Aorta (tissue), 5 donors: ENCODE measurements around the gene MAPRE3. TPM values are rescaled to one million over a fixed set of nuclear protein-coding genes. Genes with fewer than 3 reads are reported as not detected.

ENCODE experiments used
- ATAC-seq: fragments of 200-7000 bp; cut with Tn5 transposase; one replicate; pipeline ENCODE4 v1.9.1; 2022; ENCODE audit warnings: moderate library complexity; ENCODE audit not compliant: low FRiP score
- DNase-seq, 2 donors: peaks; one replicate each; pipeline ENCODE4 v3.0.0-alpha.2; 2020
- H3K27ac ChIP-seq, 2 donors: one replicate each; pipeline ENCODE4 v1.5.1; 2013; ENCODE audit warnings: low read length in 2 of 2, mild to moderate bottlenecking in 2 of 2, moderate library complexity in 2 of 2, control low read depth in 1 of 2, inconsistent platforms in 1 of 2, low read depth in 1 of 2
- H3K27me3 ChIP-seq, 2 donors: one replicate each; pipeline ENCODE4 v1.6.1; 2013; ENCODE audit warnings: control low read depth in 1 of 2, low read length in 1 of 2, mild to moderate bottlenecking in 1 of 2, moderate library complexity in 1 of 2; ENCODE audit not compliant: insufficient read depth in 2 of 2, control insufficient read depth in 1 of 2
- H3K36me3 ChIP-seq, 2 donors: one replicate each; pipeline ENCODE4 v1.6.1; 2013; ENCODE audit warnings: control low read depth in 1 of 2, low read length in 1 of 2, mild to moderate bottlenecking in 1 of 2; ENCODE audit not compliant: insufficient read depth in 2 of 2, control insufficient read depth in 1 of 2
- H3K4me1 ChIP-seq, 2 donors: one replicate each; pipeline ENCODE4 v1.6.1; 2013; ENCODE audit warnings: low read length in 2 of 2, control low read depth in 1 of 2, mild to moderate bottlenecking in 1 of 2, moderate library complexity in 1 of 2; ENCODE audit not compliant: insufficient read depth in 2 of 2, control insufficient read depth in 1 of 2
- H3K4me3 ChIP-seq, 2 donors: one replicate each; pipeline ENCODE4 v1.5.1; 2013; ENCODE audit warnings: low read length in 2 of 2, control low read depth in 1 of 2, mild to moderate bottlenecking in 1 of 2
- H3K9me3 ChIP-seq: one replicate; pipeline ENCODE4 v1.6.1; 2013; ENCODE audit warnings: mild to moderate bottlenecking, low read length; ENCODE audit not compliant: control insufficient read depth
- WGBS, 2 donors: extraction: QIAGEN DNeasy Blood & Tissue Kit; methylation state at CpG; one replicate each; pipeline ENCODE4 v1.1.7; 2013; 5-methylcytosine and 5-hydroxymethylcytosine counted together
- intact Hi-C, 2 donors: fragments of 100-400 bp; cut with DNase I; formaldehyde crosslinking; loops; one replicate each; pipeline versions ENCODE4 v1.14.2 to v1.15.0; 2022
- polyA plus RNA-seq, 2 donors: library from polyadenylated mRNA; stranded (reverse); fragments of 200-250 nt; gene quantifications; one replicate each; pipeline ENCODE4 v1.2.3, GENCODE V29; 2013
- total RNA-seq, 2 donors: library from RNA; stranded (reverse); fragmentation: NEBNext Ultra II Directional; extraction: Animal tissue kit (Norgen Biotek cat#: 25700); gene quantifications; one replicate each; pipeline ENCODE4 v1.2.1, GENCODE V29; 2021
- donor health status: healthy with polysubstance abuse.
- donor health status: Bipolar disorder and iron deficiency.
- donor health status: DM: no; HTN: no; CAD: no.
- donor health status: DM: no; HTN: no; CAD: no.
- donor health status: DM: yes; HTN: yes; CAD: no.

MAPRE3 gene
- total and polyA plus RNA-seq, 4 donors: 7.9 to 26.7 (median 16.0) TPM

DNA sequence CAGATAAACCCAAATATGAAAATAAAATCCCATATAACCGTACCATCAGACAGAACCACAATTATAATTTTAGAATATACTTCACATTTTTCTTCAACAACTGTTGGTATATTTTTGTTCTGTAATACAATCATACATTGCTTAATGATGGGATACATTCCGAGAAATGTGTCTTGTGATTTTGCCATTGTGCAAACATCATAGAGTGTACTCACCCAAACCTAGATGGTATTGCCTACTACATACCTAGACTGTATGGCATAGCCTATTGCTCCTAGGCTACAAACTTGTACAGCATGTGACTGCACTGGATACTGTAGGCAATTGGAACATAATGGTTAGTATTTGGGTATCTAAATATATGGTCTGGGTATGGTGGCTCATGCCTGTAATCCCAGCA lies 30.6 kb downstream of the MAPRE3 start:
- no peak overlapping the region for H3K4me3 ChIP-seq
- DNase-seq (no peak), ATAC-seq (no peak)
- no peaks in the 10 kb centered on the region for H3K27me3 ChIP-seq
- intact Hi-C loops: no loop called here
- no peaks in the 10 kb centered on the region for H3K4me1 ChIP-seq
- no peaks in the 10 kb centered on the region for H3K36me3 ChIP-seq
- no peaks in the 10 kb centered on the region for H3K9me3 ChIP-seq
- WGBS, 2 donors: 95 to 97% methylated on average over 2 of the region's 2 CpGs
- H3K27ac ChIP-seq: no peak overlapping the region

DNA sequence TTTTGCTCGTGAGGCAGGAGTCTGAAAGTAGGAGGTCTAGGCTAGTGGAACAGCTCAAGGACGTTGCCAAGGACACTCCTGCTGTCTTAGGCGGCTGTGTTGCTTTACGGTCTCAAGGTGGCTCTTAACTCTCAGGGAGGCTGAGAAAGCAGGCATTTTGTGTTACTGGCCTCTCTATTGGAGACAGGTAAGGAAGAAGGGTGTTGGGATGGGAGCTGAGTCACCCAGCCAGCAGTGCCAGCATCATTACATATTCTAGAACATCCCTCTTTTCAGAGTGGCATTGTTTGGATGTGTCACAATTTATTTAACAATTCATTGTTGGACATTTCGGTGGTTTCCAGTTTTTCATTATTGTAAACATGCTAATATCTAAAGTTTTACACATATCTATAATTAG lies 31.5 kb downstream of the MAPRE3 start:
- DNase-seq: no peak
- 68 to 74% methylated on average over 5 of the region's 5 CpGs for WGBS, 2 donors
- intact Hi-C loops: no loop called here
- Histone ChIP-seq H3K9me3 (no peaks in the 10 kb centered on the region), H3K4me1 (no peaks in the 10 kb centered on the region), H3K27ac (no peak overlapping the region), H3K27me3 (no peaks in the 10 kb centered on the region), H3K36me3 (no peaks in the 10 kb centered on the region), H3K4me3 (no peak overlapping the region)
- ATAC-seq: no peak

DNA sequence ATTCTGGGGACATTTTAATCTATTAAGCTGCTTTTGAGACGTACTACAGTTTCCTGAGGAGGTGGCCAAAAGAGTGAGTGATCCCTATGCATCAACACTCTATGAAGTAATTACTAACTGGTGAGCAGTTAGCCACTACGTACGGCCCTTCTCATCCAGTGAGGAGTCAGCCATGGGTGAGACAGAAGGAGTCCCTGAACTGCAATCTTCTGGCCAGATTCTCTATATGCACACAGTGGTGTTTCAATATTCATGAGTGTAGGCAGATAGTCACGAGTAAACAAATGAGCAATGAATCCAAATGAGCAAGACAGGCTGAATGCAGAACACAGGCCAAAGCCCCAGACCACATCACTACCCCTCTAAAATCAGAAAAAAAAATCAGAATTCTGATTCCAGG lies 32.6 kb downstream of the MAPRE3 start:
- H3K27me3 ChIP-seq: no peaks in the 10 kb centered on the region
- H3K9me3 ChIP-seq: no peaks in the 10 kb centered on the region
- WGBS, 2 donors: 93% methylated on average over 4 of the region's 4 CpGs
- DNase-seq (no peak), ATAC-seq (no peak)
- H3K4me3 ChIP-seq: no peak overlapping the region
- no peaks in the 10 kb centered on the region for H3K4me1 ChIP-seq
- intact Hi-C loops: no loop called here
- no peaks in the 10 kb centered on the region for H3K36me3 ChIP-seq
- no peak overlapping the region for H3K27ac ChIP-seq

DNA sequence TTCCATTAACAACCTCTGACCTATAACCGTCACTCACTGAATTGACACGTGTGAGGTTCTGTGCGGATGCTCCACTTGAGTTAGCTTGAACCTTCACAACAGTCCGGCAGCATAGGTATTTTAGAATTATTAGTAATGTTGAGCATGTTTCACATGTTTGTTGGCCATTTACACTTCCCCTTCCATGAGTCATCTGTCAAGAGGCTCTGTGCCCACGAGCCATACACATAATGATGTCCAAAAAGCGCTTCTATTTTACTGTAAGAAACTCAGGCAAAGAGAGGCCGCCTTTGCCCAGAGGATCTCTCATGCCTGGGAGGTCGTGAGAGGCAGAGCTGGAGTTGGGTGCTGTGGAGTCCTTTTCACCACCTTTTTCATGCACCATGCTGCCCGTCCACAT lies 33.4 kb downstream of the MAPRE3 start:
- H3K9me3 ChIP-seq: no peaks in the 10 kb centered on the region
- no peaks in the 10 kb centered on the region for H3K27me3 ChIP-seq
- H3K4me3 ChIP-seq: no peak overlapping the region
- WGBS, 2 donors: 70 to 73% methylated on average over 9 of the region's 9 CpGs
- H3K4me1 ChIP-seq: no peaks in the 10 kb centered on the region
- ATAC-seq (no peak), DNase-seq (no peak)
- H3K36me3 ChIP-seq: no peaks in the 10 kb centered on the region
- intact Hi-C loops: no loop called here
- no peak overlapping the region for H3K27ac ChIP-seq

DNA sequence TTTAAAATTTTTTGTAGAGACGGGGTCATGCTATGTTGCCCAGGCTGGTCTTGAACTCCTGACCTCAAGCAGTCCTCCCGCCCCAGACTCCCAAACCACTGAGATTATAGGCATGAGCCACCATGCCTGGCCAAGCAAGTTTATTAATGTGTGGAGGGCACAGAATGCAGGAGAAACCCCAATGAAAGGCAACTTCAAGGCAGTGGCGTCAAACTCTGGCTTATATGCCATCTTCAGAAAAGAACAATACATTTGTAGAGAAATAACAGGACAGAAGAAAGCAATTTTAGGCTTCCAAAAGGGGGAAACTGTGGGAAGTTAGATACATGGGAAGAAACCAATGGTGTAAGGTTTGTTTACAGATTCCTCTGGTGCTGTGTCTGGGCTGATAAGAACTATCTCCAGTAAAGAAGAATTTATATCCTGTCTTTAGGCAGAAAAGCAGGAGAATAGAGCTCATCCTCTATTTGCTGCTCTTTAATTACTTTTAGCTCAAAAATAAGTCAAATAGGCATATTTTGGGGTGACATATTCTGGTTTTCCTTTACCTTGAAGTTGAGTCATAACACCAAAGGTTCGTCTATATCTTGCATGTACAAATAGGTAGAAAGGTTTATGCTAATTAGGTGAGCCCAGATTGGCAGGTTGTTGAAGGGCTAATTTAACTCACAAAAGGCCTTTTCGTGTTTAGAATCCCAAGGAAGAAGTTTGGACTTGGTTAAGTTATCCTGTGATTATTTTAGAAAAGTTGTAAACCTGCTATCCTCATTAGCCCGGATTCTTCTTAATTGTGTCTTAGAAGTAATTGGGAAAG lies 36.4 kb downstream of the MAPRE3 start:
- no peak overlapping the region for H3K27ac ChIP-seq
- H3K4me1 ChIP-seq: no peaks in the 10 kb centered on the region
- no peaks in the 10 kb centered on the region for H3K36me3 ChIP-seq
- H3K27me3 ChIP-seq: no peaks in the 10 kb centered on the region
- intact Hi-C loops: no loop called here
- ATAC-seq (no peak), DNase-seq (no peak)
- H3K4me3 ChIP-seq: no peak overlapping the region
- H3K9me3 ChIP-seq: no peaks in the 10 kb centered on the region
- 83% methylated on average over 6 of the region's 6 CpGs for WGBS, 2 donors

DNA sequence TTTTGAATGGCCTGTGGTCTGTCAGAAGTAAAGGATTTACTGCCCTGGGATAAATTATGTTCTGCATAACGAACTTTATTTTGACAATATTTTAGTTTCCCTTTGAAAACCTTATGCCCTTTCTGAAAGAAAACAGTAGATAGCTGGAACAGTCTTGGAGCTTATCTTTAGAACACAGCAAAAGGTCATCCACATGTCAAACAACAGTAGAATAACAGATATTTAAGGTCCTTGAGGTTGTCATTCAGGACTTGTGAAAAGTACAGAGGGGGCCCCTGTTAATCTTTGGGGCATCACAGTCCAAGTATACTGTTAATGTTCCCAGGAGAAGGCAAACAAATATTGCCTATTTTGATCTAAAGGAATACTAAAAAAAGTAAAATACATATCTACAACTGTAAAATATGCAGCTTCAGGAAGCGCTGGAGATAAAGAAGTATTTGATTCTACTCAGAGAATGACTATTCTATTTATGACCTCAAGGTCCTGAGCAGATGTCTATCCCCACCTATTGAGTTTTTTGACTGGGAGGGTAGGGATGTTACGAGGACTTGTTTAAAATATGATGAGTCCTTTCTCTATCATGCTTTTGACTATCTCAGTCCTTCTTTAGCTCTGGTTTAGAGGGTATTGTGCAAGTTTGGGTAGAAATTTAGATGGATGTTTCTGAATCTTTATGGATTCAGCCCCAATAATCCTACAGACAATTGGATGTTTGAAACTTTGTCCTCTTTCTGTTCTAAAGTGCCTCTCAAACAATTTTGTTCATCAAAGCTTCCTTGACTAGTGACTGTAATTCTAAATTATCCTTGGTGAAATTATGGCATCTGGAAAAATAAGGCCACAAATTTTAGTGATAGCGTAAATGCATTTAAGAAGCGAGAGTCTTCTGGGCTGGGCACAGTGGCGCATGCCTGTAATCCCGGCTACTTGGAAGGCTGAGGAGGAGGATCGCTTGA lies 37.3 kb downstream of the MAPRE3 start:
- DNase-seq (no peak), ATAC-seq (no peak)
- no peaks in the 10 kb centered on the region for H3K27me3 ChIP-seq
- H3K9me3 ChIP-seq: no peaks in the 10 kb centered on the region
- no peak overlapping the region for H3K27ac ChIP-seq
- no peaks in the 10 kb centered on the region for H3K4me1 ChIP-seq
- H3K36me3 ChIP-seq: no peaks in the 10 kb centered on the region
- H3K4me3 ChIP-seq: no peak overlapping the region
- WGBS, 2 donors: 78 to 82% methylated on average over 8 of the region's 8 CpGs
- intact Hi-C loops: no loop called here

DNA sequence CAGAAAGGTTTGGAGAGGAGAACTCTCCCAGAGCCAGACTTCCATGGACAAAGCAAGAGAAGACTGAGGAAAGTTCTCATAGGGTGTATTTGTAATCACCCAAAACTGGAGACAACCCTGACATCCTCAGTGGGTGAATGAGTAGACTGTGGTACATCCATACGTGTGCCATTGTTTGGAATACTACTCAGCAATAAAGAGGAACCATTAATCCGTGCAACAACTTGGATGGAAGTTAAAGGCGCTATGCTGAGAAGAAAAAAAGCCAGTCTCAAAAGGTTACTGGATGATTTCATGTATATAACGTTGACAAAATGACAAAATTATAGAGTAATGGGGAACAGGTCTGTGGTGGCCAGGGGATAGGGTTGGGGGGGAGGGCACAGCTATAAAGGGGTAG lies 38.2 kb downstream of the MAPRE3 start:
- Histone ChIP-seq H3K4me3 (no peak overlapping the region), H3K36me3 (no peaks in the 10 kb centered on the region), H3K27me3 (no peaks in the 10 kb centered on the region), H3K27ac (no peak overlapping the region), H3K4me1 (no peaks in the 10 kb centered on the region), H3K9me3 (no peaks in the 10 kb centered on the region)
- 92 to 93% methylated on average over 4 of the region's 4 CpGs for WGBS, 2 donors
- DNase-seq (no peak), ATAC-seq (no peak)
- intact Hi-C loops: no loop called here

DNA sequence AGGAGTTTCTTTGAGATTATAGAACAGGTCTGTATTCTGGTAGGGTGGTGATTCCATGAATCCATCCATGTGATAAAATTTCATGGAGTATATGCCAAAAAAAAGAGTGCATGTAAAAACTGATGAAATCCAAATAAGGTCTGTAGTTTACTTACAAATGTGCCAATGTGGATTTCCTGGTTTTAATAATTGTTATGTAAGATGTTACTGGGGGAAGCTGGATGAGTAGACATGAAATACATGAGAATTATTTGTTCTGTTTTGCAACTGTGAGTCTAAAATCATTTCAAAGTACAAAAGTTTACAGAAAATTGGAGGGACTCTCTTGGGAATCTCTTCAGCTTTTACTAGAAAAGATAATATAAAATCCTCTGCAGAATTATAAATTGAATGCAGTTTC lies 38.6 kb downstream of the MAPRE3 start:
- H3K9me3 ChIP-seq: no peaks in the 10 kb centered on the region
- ATAC-seq (no peak), DNase-seq (no peak)
- H3K4me1 ChIP-seq: no peaks in the 10 kb centered on the region
- H3K27ac ChIP-seq: no peak overlapping the region
- intact Hi-C loops: no loop called here
- no peaks in the 10 kb centered on the region for H3K27me3 ChIP-seq
- H3K36me3 ChIP-seq: no peaks in the 10 kb centered on the region
- H3K4me3 ChIP-seq: no peak overlapping the region

DNA sequence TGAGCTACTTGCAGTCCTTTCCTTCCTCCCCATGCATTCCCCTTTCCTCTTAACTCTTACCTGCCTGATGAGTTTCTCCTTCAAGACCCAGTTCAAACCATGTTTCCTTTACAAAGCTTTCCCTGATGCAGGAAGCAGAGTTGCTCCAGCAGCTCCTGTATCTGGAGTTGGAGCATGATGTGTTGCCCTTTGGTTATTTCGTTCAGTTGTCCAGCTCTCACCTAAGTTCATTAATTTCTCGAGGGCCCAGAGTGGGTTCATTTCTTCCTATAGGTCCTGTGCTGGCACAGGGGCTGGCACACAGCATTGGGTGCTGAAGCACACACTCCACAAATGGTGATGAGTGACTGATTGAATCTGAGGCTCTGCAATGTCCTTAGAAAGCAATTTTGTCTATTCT lies 39.3 kb downstream of the MAPRE3 start:
- ATAC-seq: no peak
- no peaks in the 10 kb centered on the region for H3K9me3 ChIP-seq
- no peak overlapping the region for H3K27ac ChIP-seq
- H3K4me1 ChIP-seq: no peaks in the 10 kb centered on the region
- no peak overlapping the region for H3K4me3 ChIP-seq
- intact Hi-C loops: no loop called here
- WGBS, 2 donors: 80 to 88% methylated on average over 2 of the region's 2 CpGs
- no peaks in the 10 kb centered on the region for H3K27me3 ChIP-seq
- no peak for DNase-seq
- H3K36me3 ChIP-seq: no peaks in the 10 kb centered on the region
